HepG2 (cell line): ENCODE results near the gene TBX6. TPM values are rescaled to one million over a fixed set of nuclear protein-coding genes. Genes with fewer than 3 reads are reported as not detected.
A peak's percentile ranks its signal among the peaks of the same experiment; 100 is the strongest.

Source experiments
- EED ChIP-seq: sonication (generic); formaldehyde crosslinking; IDR thresholded peaks from 2 replicates; pipeline ENCODE4 v1.5.0; 2020; ENCODE audit warnings: mild to moderate bottlenecking, missing genetic modification reagents
- GRHL1 ChIP-seq: sonication (generic); formaldehyde crosslinking; conservative IDR thresholded peaks from 2 replicates; pipeline ENCODE4 v1.8.0; 2022; ENCODE audit warnings: missing genetic modification reagents
- MZF1 ChIP-seq: sonication (generic); formaldehyde crosslinking; IDR thresholded peaks from 2 replicates; pipeline ENCODE4 v1.8.1; 2023; ENCODE audit warnings: mild to moderate bottlenecking, missing genetic modification reagents, borderline replicate concordance
- NCOR1 ChIP-seq: fragments of 200-600 bp; sonication (generic); IDR thresholded peaks from 2 replicates; pipeline ENCODE4 v1.7.0; 2017; ENCODE audit warnings: antibody characterized with exemption, low read length, borderline replicate concordance
- NR3C1 ChIP-seq: sonication (generic); formaldehyde crosslinking; IDR thresholded peaks from 2 replicates; pipeline ENCODE4 v1.4.0; 2020; ENCODE audit warnings: missing genetic modification reagents
- PHF20 ChIP-seq: sonication (generic); formaldehyde crosslinking; IDR thresholded peaks from 2 replicates; pipeline ENCODE4 v1.5.0; 2020; ENCODE audit warnings: mild to moderate bottlenecking, missing genetic modification reagents
- POLR2AphosphoS5 ChIP-seq: IDR thresholded peaks from 2 replicates; pipeline ENCODE4 v1.6.1; 2012; ENCODE audit warnings: low read depth, low read length
- SIX4 ChIP-seq: sonication (generic); formaldehyde crosslinking; IDR thresholded peaks from 2 replicates; pipeline ENCODE4 v1.4.0; 2020; ENCODE audit warnings: missing genetic modification reagents
- SMAD3 ChIP-seq: sonication (generic); formaldehyde crosslinking; IDR thresholded peaks from 2 replicates; pipeline ENCODE4 v1.4.0; 2020; ENCODE audit warnings: missing genetic modification reagents
- TMF1 ChIP-seq: sonication (generic); formaldehyde crosslinking; IDR thresholded peaks from 2 replicates; pipeline ENCODE4 v1.8.1; 2022; ENCODE audit warnings: low read depth, missing genetic modification reagents
- UBTF ChIP-seq: sonication (generic); formaldehyde crosslinking; IDR thresholded peaks from 2 replicates; pipeline ENCODE4 v1.4.0; 2020; ENCODE audit warnings: mild to moderate bottlenecking, missing genetic modification reagents
- ZC3H13 ChIP-seq: sonication (generic); formaldehyde crosslinking; IDR thresholded peaks from 2 replicates; pipeline ENCODE4 v1.8.1; 2023; ENCODE audit warnings: mild to moderate bottlenecking, missing genetic modification reagents, moderate library complexity
- ZKSCAN8 ChIP-seq: IDR thresholded peaks from 2 replicates; pipeline ENCODE4 v1.6.1; 2016; ENCODE audit warnings: borderline replicate concordance, missing genetic modification reagents, missing compliant biosample characterization
- ZNF280D ChIP-seq: sonication (generic); formaldehyde crosslinking; IDR thresholded peaks from 2 replicates; pipeline ENCODE4 v1.5.1; 2020; ENCODE audit warnings: mild to moderate bottlenecking, missing genetic modification reagents
- ZNF350 ChIP-seq: sonication (generic); formaldehyde crosslinking; IDR thresholded peaks from 2 replicates; pipeline ENCODE4 v1.4.0; 2020; ENCODE audit warnings: mild to moderate bottlenecking, low read depth, missing genetic modification reagents, borderline replicate concordance
- ZNF605 ChIP-seq: sonication (generic); formaldehyde crosslinking; IDR thresholded peaks from 2 replicates; pipeline ENCODE4 v1.8.0; 2022; ENCODE audit warnings: mild to moderate bottlenecking, missing genetic modification reagents
- ZNF839 ChIP-seq: sonication (generic); formaldehyde crosslinking; IDR thresholded peaks from 2 replicates; pipeline ENCODE4 v1.4.0; 2020; ENCODE audit warnings: missing genetic modification reagents, mild to moderate bottlenecking, borderline replicate concordance
- ZNF891 ChIP-seq: sonication (generic); formaldehyde crosslinking; IDR thresholded peaks from 2 replicates; pipeline ENCODE4 v1.5.0; 2020; ENCODE audit warnings: mild to moderate bottlenecking, missing genetic modification reagents
- polyA plus RNA-seq, 8 experiments: library from polyadenylated mRNA; depleted of rRNA in 3 of 8; stranded (reverse) in 7 of 8; unstranded in 1 of 8; fragments of >200 nt; fragmentation: Illumina TruSeq in 4 of 8; extraction: Trizol in 4 of 8; gene quantifications; 2 replicates each; pipeline versions ENCODE4 v1.2.1 to v1.2.3, GENCODE V29; 2011 to 2016; ENCODE audit warnings: low read depth in 4 of 8, missing spikeins in 1 of 8, mixed read lengths in 1 of 8; ENCODE audit not compliant: insufficient read depth in 1 of 8
- total RNA-seq, 5 experiments: library from RNA; depleted of rRNA; stranded (reverse); fragments of >200 nt; fragmentation: Illumina TruSeq; extraction: Trizol; gene quantifications; 2 replicates each; pipeline ENCODE4 v1.2.3, GENCODE V29; 2016; ENCODE audit warnings: low read depth in 1 of 5
- TF ChIP-seq, protein P1 (sequence below): sonication (generic); formaldehyde crosslinking; IDR thresholded peaks from 2 replicates; pipeline ENCODE4 v1.8.0; 2022; ENCODE audit warnings: missing genetic modification reagents, mild to moderate bottlenecking, moderate library complexity, borderline replicate concordance

TBX6 gene
- total and polyA plus RNA-seq, 2 of the 13 experiments (the other 11 are each of a cell fraction or from before 2014, with no cell fraction given): 0.24 to 0.42 TPM

DNA sequence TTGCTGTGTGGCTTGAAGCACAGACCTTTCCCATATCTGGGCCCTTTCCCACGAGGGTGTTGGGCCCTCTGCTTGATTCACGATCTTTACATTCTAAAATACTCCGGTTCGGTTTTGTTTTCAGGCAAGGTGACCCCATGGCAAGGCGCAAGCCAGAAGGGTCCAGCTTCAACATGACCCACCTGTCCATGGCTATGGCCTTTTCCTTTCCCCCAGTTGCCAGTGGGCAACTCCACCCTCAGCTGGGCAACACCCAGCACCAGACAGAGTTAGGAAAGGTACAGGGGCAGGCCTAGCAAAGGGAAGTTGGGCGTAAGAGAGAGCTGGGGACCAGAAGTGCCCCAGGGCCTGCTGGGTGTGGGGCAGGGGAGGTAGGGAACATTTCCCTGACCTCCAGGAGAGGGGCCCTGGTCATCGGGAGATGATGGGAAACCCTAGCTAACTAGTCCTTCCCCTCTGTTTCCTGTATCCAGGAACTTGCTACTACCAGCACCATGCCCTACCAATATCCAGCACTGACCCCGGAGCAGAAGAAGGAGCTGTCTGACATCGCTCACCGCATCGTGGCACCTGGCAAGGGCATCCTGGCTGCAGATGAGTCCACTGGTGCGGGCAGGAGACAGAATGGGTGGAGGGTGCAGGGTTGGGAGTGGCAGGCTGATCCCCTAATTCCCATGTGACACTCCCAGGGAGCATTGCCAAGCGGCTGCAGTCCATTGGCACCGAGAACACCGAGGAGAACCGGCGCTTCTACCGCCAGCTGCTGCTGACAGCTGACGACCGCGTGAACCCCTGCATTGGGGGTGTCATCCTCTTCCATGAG is 24.8 kb downstream of the TBX6 start (continued):
- TF ChIP-seq ZNF350 (CRISPR knock-in tag) (no peak), ZNF280D (0 out of 2 replicates have a peak, but pooled peaks have one; percentile 18), NR3C1 (CRISPR knock-in tag) (no peak), EED (0 out of 2 replicates have a peak, but pooled peaks have one; percentile 47), ZNF605 (peak; percentile 60; the same call in 1 of the 2 replicates), ZKSCAN8 (CRISPR knock-in tag) (no peak), PHF20 (no peak; the same call in 1 of the 2 replicates), GRHL1 (no peak), ZNF839 (CRISPR knock-in tag) (peak; percentile 68; the same call in 1 of the 2 replicates), SIX4 (CRISPR knock-in tag) (no peak), UBTF (CRISPR knock-in tag) (no peak), ZC3H13 (CRISPR knock-in tag) (0 out of 2 replicates have a peak, but pooled peaks have one; percentile 53), TMF1 (0 out of 2 replicates have a peak, but pooled peaks have one; percentile 70), SMAD3 (CRISPR knock-in tag) (no peak), POLR2AphosphoS5 (peak; percentile 13), ZNF891 (CRISPR knock-in tag) (no peak), NCOR1 (no peak), MZF1 (0 out of 2 replicates have a peak, but pooled peaks have one; percentile 77)
- TF ChIP-seq, protein P1, sequence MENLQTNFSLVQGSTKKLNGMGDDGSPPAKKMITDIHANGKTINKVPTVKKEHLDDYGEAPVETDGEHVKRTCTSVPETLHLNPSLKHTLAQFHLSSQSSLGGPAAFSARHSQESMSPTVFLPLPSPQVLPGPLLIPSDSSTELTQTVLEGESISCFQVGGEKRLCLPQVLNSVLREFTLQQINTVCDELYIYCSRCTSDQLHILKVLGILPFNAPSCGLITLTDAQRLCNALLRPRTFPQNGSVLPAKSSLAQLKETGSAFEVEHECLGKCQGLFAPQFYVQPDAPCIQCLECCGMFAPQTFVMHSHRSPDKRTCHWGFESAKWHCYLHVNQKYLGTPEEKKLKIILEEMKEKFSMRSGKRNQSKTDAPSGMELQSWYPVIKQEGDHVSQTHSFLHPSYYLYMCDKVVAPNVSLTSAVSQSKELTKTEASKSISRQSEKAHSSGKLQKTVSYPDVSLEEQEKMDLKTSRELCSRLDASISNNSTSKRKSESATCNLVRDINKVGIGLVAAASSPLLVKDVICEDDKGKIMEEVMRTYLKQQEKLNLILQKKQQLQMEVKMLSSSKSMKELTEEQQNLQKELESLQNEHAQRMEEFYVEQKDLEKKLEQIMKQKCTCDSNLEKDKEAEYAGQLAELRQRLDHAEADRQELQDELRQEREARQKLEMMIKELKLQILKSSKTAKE (CRISPR knock-in tag): no peak
